HG02981 (cell line): Measurements from ENCODE around the gene GRM5.
A peak's percentile ranks its signal among the peaks of the same experiment; 100 is the strongest.
"Not testable (repeated sequence)": the region's sequence is repeated elsewhere in the genome, so short reads cannot be mapped to it uniquely, and the experiment has no call there.

Experiments
- ATAC-seq: cut with Tn5 transposase; IDR thresholded peaks from one replicate; pipeline ENCODE4 v1.9.1; 2021; ENCODE audit warnings: mild to moderate bottlenecking, moderate library complexity; ENCODE audit not compliant: unreplicated experiment

GRM5 gene

DNA sequence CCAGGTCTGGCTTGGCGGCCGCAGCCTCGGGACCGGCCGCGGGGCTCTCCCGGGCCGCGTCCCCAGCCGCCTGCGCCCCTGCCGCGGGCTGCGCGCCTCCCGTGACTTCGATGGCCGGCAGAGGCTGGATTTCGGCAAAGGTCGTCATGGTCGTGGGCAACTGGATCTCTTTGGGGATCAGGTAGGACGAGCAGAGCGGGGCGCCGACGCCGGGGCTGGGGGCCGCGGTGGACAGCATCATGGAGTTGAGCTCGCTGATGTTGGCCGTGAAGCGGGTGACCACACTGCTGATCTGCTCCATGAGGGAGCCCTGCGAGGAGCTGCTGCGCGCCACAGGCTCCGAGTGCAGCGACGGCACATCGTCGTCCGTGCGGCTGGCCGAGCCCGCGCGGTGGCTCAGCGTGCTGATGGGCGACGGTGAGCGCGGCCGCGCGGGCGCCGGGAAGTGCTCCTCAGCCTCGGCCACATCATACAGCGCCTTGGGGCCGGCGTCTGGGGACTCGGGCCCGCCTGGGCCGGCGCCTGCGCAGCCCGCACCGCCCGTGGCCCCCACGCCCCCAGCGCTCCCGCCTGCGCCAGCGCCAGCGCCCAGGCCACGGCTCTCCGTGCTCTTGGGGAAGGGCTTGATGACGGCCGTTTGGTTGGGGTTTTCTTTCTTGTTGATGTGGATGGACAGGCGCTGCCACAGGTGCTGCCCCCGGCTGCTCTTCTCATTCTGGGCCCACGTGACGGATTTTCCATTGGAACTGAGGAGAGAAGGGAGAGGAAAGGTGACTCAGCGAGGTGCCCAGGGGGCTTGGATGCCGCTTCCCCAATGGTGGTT, 556.8 kb downstream of the GRM5 start:
- peak; percentile 64 for ATAC-seq

DNA sequence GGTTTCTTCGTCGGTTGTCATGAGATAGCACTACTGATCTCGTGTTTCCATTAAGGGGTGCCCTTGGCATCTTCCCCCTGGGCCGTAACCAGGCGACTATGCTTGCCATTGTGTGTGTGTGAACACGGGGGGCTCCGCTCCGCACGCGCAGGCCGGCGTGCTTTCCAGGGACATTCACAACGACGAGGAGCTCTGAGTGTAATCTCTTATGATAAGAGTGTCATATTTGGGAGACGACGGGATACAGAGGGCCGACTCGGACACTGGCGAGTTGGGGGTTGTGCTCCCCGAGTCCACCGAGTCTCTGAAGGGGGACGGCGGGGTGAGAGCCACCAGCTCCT, 557.4 kb downstream of the GRM5 start:
- ATAC-seq = no peak

DNA sequence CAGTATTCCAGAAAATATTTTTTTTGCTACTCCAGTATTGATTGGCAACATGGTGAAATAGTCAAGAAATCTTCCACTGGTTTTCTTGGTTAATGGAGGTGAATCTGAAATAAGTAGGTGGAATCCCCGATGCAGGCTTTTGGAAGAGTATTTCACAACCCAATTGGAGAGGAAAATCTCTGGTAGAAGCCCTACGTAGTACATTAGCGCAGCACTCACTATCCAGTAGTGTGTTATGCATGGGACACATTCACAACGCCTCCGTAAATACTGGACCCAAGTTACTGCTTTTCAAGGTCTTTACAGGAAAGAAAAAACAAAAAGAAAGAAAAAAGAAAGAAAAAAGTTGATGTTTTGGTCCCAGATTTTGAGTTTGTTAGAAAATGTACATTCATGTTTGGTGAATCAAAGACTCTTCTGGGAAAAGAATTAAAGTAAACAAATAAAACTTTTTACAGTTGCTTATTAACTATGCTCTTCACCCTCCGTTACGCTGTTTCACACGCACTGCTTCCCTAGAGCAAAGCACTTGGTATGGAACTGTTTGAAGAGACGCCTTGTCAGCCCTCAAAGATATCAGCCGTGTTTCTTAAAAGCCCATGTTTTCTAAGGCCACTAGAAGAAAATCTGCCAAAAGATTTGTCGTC, 557.9 kb downstream of the GRM5 start:
- no peak for ATAC-seq

DNA sequence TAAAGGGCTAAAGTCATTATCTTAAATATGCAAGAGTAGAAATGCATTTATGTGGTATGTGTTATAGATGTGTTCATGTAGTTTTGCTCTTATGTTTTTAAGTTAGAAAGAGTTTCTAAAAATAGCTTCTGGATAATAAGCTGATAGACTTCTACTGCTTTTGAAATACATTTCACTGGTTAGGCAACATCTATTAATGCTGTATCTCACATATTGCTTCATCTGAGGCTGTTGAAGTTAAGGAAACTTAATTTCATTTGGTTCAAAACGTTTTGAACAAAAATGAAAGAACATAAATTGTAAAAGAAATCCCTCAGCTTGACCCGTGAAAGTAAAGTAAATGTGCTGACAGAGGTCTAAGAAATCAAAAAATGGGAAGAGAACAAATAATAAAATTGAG, 564.2 kb downstream of the GRM5 start:
- no peak for ATAC-seq

DNA sequence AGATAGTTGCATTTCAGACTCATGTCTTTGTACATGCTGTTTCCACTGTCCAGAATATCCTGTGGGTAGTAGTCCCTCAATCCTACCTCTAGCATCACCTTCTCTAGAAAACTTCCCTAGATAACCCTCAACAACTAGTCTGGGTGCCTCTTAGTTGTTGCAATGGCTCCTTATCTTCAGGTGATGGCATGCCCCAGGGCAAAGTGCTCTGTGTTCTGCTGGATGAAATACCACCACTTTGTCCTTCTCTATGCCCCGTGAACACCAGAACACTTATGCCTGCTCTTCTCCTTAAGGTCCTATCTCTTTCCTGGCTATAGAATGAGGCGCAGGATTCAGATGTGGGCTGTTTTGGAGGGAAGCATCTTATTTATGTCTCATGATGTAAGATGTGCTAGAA, 569.9 kb downstream of the GRM5 start:
- no peak for ATAC-seq

DNA sequence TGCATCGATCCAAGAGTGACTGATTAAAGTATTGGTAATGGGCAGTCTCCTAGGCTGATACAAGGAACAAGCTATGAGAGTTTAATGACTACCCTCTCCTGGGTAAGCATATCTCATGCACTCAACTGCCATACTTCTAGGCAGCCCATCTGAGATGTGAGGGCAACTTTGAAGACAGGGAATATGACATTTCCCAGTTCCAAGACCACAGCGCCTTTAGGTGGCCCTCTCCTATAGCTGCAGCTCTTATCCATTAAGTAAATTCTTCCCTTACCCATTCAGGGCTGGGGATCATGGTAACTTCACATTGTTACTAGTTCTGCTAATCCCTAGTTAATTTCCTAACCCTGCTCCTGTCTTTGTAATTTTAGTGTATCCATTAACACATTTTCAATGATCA, 570.9 kb downstream of the GRM5 start:
- ATAC-seq = no peak

DNA sequence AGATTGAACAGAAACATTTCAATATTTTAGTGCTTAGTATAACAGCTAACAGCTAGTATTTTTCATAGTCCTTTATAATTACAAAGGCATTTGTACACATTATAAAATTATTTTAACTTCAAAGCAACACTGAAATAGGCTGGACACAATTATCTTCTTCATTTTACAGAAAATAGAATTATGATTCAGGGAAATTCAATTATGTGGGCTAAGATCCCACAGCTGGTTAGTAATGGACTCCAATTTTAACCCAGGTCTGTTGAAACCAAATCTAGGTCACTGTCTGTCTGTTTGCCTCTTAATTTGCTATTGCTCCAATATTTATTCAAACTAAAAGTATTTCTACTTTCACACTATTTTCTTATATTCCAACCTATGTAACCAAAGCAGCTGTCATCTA, 574.1 kb downstream of the GRM5 start:
- ATAC-seq = no peak

DNA sequence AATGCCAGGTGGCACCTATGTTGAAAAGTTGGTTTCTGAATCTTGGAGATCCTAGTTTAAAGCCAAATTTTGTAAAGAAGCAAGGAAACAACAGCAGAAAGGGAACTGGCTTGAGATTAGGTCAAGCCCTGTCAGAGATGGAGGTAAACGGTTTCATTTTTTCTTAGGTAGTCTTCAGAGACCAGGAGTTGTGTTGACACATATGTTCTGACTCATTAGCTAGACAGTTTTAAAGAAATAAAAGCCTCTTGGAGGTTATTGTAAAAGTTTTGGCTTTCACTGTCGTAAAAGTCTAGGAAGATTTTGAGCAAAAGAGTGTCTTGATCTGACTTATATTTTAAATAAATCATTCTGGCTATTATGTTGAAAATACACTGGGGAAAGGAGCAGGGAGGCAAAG, 576.8 kb downstream of the GRM5 start:
- ATAC-seq = no peak

DNA sequence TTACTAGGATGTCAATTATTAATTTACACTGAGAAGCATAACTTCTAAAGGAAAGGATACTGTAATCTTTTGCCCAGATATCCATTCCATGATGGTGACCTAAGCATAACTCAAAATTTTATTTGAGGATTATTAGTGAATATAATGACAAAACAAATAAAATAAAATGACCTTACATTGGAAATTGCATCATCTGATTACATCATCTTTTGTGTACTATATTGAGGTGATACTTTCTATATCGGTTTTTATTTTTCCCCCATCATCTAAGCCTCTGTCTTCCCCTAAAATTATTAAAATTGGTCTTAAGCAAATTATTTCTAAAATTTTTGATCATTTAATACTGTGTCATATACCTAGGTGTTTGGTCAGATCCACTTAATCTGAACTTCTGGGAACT, 578.1 kb downstream of the GRM5 start:
- no peak for ATAC-seq

DNA sequence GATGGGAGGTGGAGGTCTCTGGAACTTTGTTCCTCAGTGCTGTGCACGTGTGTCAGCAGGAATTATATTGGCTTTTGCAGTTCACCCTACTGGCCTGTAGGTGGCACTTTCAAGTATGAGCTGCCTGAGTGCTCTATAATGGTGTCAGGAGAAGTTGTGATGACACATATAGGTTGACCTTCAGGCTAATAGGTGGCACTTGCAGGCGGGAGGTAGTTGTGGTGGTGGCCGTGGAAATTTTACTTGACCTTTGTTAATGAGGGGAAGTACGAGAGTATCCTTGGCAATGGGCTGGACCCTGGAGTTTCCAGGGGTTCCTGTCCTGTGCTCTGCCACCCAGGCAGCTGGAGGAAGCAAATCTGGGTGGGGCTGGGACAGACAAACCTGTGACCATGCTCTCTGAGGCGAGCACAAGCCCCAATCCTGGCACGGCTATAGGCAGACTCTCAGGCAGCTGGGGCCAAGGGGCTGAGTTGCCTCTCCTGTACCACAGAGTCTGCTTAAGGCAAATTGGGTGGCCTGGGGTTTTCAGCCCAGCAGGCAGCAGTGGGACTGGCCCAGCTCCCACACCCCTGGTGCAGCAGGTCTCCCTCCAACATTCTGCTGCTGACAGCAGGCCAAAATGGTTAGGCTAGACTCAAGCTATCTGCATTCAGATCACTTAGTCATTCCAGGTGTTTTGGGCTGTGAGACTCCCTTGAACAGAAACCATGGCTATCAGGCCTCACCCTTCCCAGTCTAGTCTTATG, 580.7 kb downstream of the GRM5 start:
- peak; percentile 85 for ATAC-seq

DNA sequence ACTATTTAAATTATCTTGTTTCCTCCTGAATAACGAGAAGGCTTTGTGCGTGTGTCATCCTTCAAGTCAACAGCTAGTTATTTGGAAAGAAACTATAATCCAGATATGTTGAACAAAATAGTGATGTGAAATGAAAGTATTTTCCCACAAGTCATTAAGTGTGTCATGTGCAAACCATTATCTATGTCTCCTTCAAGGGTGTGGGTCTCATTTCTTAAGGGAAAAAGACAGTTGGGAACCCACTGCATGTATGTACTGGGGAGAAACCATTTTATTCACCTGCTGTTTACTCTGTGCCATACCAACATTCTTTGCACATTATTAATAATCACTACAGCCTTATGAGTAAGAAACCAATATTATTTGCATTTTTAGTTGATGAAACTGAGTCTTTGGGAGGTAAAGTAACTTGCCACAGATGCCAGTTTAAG, 582.9 kb downstream of the GRM5 start:
- ATAC-seq = no peak

DNA sequence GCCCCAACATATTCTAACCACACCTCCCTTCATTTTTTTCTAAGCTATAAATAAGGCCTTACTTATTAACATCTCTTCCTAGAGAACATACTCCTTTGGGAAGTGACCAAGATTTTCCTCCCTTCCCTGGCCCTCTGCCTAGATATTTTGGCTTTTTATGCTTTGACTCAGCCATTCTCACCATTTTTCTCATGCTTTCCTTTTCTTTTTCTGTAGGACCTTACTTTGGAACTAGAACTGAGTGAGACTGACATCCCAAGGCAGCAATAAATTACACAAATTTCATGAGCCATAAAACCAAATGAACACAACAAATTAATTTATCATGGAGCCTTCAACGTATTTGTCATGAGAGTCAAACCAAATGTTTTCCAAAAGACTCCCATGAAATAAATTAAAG, 585.6 kb downstream of the GRM5 start:
- ATAC-seq = no peak

DNA sequence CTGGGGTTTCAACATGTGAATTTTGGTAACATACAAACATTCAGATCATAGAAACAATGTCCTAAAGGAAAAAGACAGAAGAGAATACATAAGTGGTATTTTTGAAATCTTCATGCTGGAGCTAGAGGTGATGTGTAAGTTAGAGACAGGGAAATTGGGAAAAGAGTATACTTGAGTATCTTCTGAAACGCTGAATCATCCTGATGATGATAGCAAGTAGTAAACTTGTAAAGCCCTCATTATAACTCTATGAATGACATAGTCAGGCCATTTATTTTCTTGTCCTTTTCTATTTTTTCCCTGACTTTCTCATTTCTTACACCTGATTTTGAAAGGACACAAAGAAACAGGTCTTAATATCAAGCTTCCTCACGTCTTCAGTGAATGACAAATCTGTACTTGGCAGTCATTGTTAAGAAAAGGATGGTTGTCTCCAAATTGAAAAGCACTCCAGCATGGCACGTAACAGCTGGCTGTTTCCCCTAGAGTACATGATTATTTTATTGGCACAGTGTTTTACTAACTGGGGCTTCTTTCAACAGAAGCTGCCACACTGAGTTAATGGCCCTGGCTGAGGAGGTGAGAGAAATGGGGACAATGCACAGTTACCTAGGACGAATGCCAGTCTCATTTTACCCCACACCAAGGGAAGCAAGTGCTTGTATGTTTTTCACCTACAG, 587.5 kb downstream of the GRM5 start:
- ATAC-seq = no peak

DNA sequence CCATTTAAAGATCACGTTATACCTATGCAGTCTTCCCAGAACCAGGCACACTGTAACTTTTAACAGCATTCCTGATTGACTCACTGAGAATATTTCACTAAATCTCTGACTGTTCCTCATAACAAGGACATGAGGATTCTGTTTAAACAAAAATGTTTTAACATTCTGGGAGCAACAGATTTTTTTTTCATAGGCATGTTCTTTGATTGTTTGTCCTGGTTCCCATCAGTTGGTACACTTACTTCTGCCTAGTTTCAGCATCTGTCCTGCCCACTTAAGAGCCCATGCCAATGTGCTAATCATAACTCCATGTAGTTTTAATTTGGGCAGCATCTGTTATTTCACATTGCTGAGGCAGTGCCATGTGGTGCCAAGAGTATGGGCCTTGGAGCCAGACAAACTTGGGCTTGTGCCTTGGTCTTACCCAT, 589.8 kb downstream of the GRM5 start:
- no peak for ATAC-seq

DNA sequence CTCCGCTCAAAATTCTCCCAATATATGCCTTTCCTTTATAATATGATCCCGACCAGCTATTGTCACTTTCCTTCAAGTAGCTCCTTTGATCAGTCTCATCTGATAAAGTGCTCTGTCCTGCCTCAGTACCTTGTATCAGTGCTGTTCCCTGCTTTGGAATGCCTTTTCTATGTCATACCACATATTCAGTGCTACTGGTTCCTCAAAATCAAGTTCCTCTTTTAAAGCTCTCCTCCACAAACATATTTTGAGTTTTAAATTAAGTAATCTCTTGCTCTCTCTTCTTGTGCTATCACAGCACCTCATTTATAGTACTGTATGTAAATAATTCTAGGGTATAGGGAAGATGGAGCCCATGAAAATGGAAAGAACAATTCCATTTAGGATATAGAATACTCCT, 591.1 kb downstream of the GRM5 start:
- no peak for ATAC-seq

DNA sequence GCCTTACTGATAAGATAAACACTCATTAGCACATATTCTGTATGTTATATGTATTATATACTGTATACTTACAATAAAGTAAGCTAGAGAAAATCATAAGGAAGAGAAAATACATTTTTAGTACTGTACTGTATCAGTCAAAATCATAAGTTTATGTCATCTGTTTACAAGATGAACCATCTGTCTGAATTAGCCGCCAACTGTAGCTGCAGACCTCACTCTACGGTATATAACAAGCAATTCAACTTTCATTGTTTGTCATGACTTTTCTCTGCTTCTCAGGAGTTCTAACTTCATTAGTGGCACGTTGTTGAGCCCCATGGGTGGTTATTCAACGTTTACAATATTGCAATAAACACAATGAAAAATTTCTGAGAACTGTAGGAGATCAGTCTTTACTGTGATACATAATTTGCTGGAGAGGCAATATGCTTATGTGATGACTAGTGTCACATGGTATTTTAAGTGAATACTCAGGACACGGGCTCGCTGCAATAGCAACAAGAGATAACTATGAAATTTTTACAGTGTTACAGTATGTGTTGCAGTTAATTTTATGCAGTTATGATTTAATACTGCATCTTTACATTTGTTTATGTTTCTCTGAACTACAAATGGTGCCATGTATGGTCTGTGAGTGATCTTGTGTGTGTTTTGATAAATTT, 596.1 kb downstream of the GRM5 start:
- no peak for ATAC-seq

DNA sequence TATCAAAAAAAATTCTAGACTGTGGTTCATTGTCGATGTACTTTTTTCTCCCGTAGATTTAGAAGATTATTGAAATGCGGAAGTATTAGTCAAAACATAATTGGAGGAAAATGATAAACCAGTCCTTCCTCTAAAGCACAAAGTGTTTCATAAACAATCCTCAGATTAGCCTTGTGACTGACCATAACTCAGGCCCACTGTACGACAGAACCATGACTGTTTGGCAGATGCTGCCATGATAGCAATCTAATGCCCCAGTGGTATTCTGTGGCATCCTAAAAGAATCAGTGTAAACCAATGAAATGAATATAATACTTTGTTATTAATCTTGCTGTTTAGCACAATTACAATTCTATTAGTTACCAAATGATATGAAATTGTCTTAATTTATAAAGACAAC, 601.3 kb downstream of the GRM5 start:
- ATAC-seq = no peak

DNA sequence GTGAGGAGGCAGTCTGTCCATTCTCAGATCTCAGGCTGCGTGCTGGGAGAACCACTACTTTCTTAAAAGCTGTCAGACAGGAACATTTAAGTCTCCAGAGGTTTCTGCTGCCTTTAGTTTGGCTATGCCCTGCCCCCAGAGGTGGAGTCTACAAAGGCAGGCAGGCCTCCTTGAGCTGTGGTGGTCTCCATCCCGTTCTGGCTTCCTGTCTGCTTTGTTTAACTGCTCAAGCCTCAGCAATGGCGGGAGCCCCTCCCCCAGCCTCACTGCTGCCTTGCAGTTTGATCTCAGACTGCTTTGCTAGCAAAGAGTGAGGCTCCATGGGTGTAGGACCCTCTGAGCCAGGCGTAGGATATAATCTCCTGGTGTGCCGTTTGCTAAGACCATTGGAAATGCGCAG, 602.5 kb downstream of the GRM5 start:
- not testable (repeated sequence) for ATAC-seq

DNA sequence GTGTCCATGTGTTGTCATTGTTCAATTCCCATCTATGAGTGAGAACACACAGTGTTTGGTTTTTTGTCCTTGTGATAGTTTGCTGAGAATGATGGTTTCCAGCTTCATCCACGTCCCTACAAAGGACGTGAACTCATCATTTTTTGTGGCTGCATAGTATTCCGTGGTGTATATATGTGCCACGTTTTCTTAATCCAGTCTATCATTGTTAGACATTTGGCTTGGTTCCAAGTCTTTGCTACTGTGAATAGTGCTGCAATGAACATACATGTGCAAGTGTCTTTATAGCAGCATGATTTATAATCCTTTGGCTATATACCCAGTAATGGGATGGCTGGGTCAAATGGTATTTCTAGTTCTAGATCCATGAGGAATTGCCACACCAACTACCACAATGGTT, 607.7 kb downstream of the GRM5 start:
- ATAC-seq = not testable (repeated sequence)

DNA sequence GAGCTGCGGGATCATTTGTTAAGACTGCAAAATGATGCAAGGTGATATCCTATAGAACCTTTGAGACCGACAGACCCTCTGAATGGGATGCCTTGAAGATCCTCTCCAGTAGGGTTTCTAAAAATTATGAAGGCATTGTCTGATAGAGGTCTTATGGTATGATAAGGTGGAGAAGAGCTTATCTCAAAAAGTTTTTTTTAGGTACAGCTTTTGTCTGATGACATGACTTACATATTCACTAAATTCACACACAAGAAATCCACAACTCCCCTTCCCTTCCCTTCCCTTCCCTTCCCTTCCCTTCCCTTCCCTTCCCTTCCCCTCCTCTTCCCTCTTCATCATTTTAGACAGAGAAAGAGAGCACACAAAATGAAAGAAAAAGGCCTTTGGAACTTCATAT, 609.8 kb downstream of the GRM5 start:
- no peak for ATAC-seq

DNA sequence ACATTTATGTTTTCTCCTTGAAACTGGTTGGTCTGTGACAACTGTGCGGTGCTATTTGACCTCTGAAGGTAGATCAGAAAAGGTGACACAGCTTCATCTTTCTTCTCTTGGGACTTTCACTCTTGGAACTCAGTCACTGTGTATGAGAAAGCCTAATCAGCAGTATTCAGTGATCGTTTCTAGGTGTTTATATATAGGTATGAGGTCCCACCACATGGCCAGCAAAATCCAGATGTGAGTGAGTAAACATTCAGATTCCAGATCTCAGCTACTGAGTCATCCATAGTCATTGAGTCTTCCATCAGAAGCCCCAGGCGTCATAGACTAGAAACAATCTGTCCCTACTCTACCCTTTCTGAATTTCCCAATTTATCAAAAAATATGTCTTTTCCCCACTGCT, 610.9 kb downstream of the GRM5 start:
- no peak for ATAC-seq
